GM21786 (cell line): ENCODE measurements around the gene CELF4.

Experiments used
- ATAC-seq: cut with Tn5 transposase; IDR thresholded peaks from one replicate; pipeline ENCODE4 v1.9.1; 2021; ENCODE audit not compliant: unreplicated experiment

The CELF4 gene

DNA sequence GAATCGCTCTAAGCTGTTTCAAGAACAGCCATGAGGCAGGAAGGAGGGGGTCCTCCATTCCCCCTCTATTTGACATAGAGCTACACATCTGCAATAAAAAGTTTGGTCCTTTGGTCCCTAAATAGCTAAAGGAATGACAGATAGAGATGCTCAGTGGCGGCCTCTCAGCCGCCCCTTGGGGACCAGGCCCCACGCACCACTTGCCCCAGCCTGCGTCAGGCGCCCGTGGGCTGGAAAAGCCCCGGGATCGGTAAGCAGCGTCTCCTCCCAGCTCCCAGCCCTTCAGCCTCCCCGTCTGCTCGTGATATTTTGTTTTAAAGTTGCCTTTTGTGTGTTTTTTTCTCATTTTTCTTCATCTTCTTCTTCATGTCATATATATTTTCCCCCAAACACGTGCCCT is 321.0 kb downstream of the CELF4 start:
- no peak for ATAC-seq

DNA sequence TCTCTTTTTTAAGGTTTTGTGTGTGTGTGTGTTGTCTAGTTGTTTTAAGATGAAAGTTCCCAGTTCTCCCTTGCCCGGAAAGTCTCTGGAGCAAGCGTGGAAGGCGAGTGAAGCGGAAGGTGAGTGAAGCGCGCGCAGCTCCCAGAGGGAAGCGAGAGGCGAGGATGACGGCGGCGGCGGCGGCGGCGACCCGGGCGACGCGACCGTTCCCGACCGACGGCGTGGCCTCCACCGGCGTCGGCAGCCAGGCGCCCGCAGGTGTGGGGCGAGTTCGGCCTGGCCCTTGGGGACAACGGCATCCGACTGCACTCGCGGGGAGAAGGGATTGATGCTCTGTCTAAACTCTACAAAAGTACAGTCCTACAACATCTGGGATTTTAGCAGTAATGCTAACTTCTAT is 321.9 kb downstream of the CELF4 start:
- ATAC-seq, result no peak

DNA sequence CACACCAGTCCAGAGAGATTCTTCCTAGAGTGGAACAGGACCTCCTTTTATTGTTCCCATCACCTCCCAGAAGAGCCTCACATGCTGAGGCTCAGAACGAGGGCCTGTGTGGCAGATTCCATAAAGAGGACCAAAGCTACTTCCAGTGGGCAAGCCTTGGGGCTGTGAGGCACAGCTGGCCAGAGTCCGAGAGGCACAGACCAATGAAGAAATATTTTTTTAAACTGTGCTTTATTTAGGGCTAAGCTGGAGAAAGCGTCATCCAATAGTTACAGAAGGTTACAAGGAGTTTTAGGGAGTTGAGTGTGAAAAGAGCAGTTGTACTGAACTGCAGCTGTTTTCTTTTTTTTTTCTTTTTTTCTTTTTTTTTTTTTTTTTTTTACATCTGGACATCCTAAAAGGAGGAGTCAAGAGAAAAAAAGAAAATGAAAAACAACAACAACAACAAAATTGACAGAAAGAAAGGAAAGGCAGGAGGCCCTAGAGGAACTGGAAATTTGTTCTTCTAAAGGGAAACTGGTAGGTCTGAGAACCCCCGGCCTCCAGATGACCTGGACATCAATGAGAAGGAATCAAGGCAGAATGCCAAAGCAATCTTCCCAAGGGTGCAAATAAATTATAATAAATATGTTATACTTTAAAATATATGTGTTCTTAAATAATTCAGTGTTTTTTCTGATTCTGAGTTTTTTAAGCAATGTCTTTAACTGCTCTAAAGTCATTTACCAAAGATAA is 322.6 kb downstream of the CELF4 start:
- ATAC-seq, result no peak

- ATAC-seq, result no peak
These were observed 323.5 kb downstream of the CELF4 start for GRCh38 chr18:37242091-37242490.

DNA sequence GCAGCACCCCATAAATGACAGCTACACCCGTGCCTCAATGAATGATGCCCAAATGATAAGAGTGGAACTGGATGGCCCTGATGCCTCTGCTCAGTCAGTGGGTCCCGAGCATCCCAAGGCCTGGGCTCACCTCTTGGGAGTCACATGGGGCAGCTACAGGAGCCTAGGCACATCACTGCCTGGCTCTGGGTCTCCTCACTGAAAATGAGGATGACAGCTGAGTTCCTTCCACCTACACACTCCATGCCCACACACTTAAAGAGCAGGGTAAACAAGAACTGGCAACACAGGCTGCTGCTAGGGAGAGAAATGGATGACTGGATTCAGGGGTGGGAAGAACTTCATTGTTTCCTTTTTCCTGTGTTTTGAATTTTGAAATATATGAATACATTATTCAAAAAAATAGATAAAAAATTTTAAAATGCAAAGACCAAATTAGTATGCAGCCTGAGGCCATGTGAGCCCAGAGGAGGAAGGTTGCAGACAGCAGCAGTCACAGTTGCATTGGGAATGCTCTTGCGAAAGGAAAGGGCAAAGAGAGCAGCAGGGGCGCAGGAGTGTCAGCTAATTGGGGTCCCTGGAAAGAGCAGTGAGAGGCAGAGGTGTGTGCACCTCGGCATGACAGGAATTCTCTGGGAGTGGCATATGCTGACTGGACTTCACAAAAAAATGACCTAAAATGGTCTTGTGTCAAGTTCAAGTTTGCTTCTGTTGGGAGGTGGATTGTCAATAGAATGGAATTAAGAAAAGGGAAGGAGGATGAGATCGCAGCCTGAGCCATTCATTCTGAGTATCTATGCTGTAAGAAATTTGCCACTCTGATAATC is 327.1 kb downstream of the CELF4 start:
- ATAC-seq, result no peak

DNA sequence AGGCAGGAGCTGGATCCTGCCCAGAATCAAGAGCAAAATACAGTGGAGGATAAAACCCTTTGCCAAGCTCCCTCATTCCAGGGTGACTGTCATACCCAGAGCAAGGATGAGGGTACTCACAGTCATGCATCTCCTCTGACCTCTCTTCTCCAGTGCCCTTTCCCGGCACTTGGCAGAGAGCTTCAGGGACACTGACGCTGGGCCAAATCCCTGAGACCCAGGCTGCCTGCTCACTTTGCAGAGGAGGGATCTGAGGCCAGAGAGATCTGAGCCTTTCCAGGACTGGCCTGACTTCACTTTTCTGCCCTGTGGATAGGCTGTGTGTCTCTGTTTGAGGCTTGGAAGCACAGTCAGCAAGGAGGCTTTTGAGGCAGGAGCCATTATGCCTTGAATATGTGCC is 330.0 kb downstream of the CELF4 start:
- no peak for ATAC-seq

DNA sequence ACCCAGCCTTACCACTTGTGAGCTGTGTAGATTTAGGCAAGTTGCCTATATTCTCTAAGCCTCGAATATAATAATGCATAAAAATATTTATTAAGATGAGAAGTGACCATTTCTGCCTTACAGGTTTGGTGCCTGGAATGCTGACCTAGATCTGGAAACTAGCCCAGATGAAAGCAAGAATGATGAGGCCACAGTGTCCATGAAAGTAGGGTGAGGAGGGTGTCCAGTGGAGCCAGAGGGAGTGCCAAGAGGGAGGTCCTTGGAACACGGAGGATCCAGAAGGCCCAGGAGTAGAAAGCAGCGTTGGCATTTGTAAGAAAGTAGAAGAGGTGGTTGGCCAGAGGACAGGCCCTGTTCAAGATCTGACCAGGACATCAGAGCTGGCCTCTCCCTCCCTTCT is 334.3 kb downstream of the CELF4 start:
- no peak for ATAC-seq

DNA sequence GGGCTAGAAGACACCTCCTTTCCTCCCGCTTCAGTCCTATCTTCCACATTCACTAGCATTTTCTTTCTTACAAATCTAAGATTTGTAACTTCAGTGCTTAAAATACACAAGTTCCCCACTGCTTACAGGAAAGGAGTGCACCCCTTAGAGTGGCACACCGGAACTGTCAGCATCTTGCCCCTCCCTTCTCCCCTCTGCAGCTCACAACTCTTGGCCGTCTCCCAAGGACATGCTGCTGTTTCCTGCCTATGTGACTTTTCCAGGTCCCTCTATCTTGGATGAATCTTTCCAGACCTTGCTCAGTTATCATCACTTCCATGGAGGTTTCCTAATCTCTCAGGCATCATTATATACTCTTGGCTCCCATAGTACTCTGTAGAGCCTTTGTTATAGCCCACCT is 334.8 kb downstream of the CELF4 start:
- no peak for ATAC-seq

DNA sequence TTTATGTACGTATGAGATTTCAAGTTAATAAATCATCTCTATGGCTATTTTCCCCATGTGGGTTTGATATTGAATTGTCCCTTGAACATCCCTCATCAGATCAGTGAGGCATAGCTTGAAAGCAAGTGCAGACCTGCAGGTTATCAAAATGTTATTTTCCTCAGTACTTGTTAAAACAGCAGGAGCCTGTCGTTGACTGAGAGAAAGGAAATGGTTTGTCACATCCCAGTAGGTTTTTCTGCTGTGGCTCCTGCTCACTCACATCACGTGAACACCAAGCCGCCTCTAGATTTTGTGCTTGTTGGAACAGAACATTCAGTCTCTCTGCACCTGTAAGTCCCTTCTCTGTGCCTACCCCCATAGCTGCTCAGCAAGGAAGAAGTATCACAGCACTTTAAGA is 340.3 kb downstream of the CELF4 start:
- ATAC-seq, result no peak

DNA sequence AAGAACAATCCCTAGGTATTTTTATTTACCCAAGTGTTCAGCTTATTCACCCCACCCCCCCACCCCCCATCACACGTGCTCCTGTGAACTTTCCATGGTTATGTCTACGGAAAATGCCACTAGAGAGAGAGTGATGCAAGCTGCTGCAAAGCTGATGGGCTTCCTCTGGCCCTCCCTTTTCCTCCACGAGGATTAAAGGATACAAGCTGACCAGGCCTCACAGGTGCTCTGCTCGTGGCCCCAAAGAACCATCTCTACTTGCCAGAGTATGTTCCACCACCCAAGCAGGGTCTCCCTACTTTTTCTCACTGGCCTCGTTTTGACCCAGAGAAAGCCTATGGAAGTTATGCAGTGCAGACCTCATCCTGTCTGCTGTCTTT is 342.6 kb downstream of the CELF4 start:
- no peak for ATAC-seq

- no peak for ATAC-seq
These were observed 343.1 kb downstream of the CELF4 start for GRCh38 chr18:37222354-37222998.

DNA sequence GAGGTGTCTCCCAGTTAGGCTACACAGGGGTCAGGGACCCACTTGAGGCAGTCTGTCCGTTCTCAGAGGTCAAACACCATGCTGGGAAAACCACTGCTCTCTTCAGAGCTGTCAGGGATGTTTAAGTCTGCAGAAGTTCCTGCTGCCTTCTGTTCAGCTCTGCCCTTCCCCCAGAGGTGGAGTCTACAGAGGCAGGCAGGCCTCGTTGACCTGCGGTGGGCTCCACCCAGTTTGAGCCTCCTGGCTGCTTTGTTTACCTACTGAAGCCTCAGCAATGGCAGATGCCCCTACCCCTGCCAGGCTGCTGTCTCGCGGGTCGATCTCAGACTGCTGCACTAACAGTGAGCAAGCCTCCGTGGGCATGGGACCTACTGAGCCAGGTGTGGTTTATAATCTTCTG is 346.3 kb downstream of the CELF4 start:
- ATAC-seq, result no peak

GRCh38 chr18:37218022-37218590 is 347.5 kb downstream of the CELF4 start:
- ATAC-seq, result no peak

- no peak for ATAC-seq
These were observed 354.8 kb downstream of the CELF4 start for GRCh38 chr18:37210781-37211180.

GRCh38 chr18:37207343-37207742 is 358.3 kb downstream of the CELF4 start:
- no peak for ATAC-seq

DNA sequence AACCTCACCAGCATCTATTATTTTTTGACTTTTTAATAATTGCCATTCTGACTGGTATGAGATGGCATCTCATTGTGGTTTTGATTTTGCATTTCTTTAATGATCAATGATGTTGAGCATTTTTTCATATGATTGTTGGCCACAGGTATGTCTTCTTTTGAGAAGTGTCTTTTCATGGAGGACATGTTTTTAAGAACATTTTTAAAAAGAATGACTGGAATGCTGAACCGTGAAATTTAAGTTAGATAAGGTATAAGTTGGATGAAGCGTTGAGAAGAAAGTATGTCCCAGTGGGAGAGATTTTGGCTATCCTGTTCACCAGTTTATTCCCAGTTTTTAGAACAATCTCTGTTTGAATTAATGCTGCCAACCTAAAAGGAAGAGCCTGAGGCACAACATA is 365.9 kb downstream of the CELF4 start:
- ATAC-seq, result no peak
